Bronchial epithelial cell (primary cell): ENCODE results near the gene ERLIN1. TPM values are rescaled to one million over a fixed set of nuclear protein-coding genes. Genes with fewer than 3 reads are reported as not detected.

Experiments used
- DNase-seq: peaks from one replicate; pipeline ENCODE4 v3.0.0-alpha.2; 2010; ENCODE audit warnings: low read depth
- FAIRE-seq: peaks from 2 replicates; lab custom pipeline; 2011; peaks lifted over from hg19 to GRCh38; lab: Jason Lieb, UNC
- H3K27me3 ChIP-seq: 2 replicates; pipeline ENCODE4 v1.5.1; 2011; ENCODE audit warnings: low read length; ENCODE audit not compliant: control insufficient read depth, insufficient read depth
- H3K36me3 ChIP-seq: 2 replicates; pipeline ENCODE4 v1.5.1; 2011; ENCODE audit warnings: low read length; ENCODE audit not compliant: control insufficient read depth, insufficient read depth
- H3K4me3 ChIP-seq: 2 replicates; pipeline ENCODE4 v1.5.1; 2011; ENCODE audit warnings: mild to moderate bottlenecking, low read depth, low read length, control low read depth
- total RNA-seq: library from RNA; depleted of rRNA; stranded (reverse); fragments of >200 nt; gene quantifications from 2 replicates; pipeline ENCODE4 v1.2.1, GENCODE V29; 2014
- TF ChIP-seq, protein P1 (sequence below): IDR thresholded peaks from 2 replicates; pipeline ENCODE4 v1.5.1; 2011; ENCODE audit warnings: mild to moderate bottlenecking, moderate library complexity, low read length, control low read depth, inconsistent platforms; ENCODE audit not compliant: insufficient read depth, severe bottlenecking

The ERLIN1 gene
- total RNA-seq, 1 donor from 2014 or later = 31.6 TPM

DNA sequence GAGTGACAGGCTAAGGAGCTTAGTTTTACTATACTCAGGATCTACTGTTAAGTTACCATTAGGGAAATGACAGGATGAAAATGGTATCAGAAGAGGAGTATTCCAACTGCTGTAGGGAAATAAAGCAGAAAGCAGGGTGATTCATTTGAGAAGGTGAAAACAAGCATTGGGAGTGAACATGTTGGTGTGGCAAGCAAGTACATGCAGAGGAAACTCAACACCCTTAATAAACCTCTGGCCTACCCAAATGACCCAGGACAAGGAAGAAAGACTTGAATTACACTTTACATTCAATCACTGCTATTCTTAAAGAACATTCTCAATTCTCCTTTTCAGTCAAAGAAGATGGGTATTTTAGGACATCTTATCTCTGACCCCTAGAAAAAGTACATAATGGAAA, 28.7 kb downstream of the ERLIN1 start:
- Histone ChIP-seq H3K27me3 (no peaks in the 10 kb centered on the region), H3K4me3 (no peak overlapping the region), H3K36me3 (peaks cover 5% of the 10 kb centered on the region)
- FAIRE-seq (peak; percentile 81), DNase-seq (peak; percentile 96)
- TF ChIP-seq, protein P1, sequence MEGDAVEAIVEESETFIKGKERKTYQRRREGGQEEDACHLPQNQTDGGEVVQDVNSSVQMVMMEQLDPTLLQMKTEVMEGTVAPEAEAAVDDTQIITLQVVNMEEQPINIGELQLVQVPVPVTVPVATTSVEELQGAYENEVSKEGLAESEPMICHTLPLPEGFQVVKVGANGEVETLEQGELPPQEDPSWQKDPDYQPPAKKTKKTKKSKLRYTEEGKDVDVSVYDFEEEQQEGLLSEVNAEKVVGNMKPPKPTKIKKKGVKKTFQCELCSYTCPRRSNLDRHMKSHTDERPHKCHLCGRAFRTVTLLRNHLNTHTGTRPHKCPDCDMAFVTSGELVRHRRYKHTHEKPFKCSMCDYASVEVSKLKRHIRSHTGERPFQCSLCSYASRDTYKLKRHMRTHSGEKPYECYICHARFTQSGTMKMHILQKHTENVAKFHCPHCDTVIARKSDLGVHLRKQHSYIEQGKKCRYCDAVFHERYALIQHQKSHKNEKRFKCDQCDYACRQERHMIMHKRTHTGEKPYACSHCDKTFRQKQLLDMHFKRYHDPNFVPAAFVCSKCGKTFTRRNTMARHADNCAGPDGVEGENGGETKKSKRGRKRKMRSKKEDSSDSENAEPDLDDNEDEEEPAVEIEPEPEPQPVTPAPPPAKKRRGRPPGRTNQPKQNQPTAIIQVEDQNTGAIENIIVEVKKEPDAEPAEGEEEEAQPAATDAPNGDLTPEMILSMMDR = no peak

DNA sequence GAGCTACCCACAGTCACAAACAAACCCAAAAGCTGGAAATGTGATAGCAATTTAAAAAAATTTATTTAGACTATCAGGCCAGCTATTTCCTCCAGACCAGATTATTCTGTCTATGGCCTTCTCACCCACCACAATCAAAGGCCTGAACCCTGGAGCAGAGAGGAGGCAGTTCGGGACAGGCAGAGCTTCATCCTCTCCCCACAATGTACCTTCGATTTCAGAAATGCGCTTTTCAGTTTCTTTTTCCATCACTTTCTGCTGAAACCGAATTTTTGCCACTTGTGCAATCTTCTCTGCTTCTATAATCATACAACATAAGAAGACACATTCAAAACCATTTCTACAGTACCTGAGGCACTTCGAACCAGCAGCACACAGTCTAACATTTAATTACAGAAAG, 29.9 kb downstream of the ERLIN1 start:
- Histone ChIP-seq H3K4me3 (no peak overlapping the region), H3K36me3 (peaks cover 12% of the 10 kb centered on the region), H3K27me3 (no peaks in the 10 kb centered on the region)
- DNase-seq (no peak), FAIRE-seq (no peak)
- TF ChIP-seq, protein P1 = no peak

DNA sequence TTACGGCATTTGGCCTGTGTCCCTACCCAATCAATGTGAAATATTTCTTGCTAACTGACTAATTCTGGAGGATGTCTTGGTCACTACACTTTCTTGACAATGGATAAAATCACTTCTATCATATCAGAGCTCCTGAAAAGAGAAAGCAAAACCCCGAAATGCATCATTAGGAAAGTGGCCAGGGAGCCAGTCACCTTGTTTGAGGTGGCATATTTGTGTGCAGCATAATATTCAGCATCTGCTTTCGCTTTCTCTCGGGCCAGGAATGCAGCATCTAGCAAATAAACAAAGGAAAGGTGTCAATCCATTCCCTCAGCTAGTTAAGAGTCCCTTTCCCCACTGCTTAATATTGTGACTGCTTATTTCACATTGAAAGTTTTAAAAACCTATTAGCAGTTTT, 31.2 kb downstream of the ERLIN1 start:
- Histone ChIP-seq H3K4me3 (no peak overlapping the region), H3K36me3 (peaks cover 10% of the 10 kb centered on the region), H3K27me3 (no peaks in the 10 kb centered on the region)
- TF ChIP-seq, protein P1 = no peak
- FAIRE-seq (no peak), DNase-seq (no peak)

DNA sequence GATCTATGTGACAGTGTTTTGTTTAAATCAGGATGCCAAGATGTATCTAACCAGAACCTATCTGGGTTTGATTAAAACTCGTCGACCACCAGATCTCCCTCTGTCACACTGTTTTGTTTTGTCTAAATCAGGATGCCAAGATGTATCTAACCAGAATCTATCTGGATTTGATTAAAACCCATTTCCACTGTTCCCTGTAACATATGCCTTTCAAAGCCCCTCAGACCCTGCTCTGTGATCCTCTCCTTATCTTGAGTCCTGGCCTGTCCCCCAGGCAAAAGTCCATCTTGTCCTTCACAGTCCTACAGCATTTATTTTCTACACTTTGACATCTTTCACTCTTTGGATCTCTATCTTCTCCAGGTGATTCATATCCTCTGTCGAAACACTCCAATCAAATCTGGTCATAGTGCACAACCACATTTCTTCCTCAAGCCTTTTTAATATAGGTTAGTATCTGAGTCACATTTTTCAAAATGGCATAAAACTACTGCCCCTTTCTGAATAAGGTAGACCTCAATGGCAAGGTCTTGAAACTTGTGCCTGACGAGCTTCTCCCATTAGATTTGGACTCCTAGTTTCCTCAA, 32.5 kb downstream of the ERLIN1 start:
- TF ChIP-seq, protein P1 = no peak
- no peak for FAIRE-seq
- no peaks in the 10 kb centered on the region for H3K27me3 ChIP-seq
- peak; percentile 89 for DNase-seq
- H3K36me3 ChIP-seq = peaks cover 10% of the 10 kb centered on the region
- no peak overlapping the region for H3K4me3 ChIP-seq

DNA sequence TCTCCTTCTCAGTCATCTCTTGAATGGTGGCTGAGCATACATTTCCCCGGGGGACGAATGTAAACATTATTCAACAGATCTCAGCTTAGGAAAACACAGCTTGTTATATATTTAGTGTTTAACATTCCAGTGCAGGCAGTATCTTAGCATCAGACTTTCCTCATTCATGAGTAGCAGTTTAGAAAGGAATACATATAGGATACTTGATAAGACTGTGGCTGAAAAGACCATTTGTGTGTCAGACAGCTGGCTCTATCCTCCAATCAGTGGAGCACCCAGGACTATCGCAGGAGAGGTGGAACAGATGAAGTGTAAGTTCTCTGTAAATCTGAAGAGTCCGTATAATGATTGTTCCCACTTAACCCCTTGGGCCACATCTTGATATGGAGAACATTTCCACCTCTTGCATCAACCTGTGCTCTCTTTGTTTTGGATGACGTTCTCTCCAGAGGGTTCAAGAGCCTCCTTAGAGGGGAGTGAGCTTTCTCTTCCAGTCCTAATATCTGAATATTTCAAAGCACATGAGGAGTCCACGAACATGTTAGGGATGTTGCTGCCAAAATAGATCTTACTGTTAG, 34.0 kb downstream of the ERLIN1 start:
- H3K4me3 ChIP-seq = no peak overlapping the region
- peaks cover 10% of the 10 kb centered on the region for H3K36me3 ChIP-seq
- TF ChIP-seq, protein P1 = no peak
- no peaks in the 10 kb centered on the region for H3K27me3 ChIP-seq
- no peak for FAIRE-seq
- no peak for DNase-seq
